ENCODE results near the gene SMIM28.

DNA sequence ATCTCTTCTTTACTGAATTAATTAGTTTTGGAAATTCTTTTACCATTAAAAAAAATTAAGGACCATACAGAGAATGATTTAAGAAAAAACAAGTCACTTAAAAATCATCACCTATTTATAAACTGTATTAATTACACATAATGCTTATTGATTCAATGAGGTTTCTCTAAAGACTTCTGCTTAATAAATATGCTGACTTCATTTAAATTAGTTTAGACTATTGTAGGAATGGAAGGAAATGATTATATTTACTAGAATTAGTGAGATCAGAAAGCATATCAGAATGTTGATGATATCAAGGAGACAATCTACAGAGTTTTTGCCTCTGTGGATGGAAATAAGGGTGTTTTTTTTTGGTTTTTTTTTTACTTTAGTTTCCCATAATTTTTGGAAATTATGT is 34.6 kb upstream of the SMIM28 start:
- TF ChIP-seq, protein P1, sequence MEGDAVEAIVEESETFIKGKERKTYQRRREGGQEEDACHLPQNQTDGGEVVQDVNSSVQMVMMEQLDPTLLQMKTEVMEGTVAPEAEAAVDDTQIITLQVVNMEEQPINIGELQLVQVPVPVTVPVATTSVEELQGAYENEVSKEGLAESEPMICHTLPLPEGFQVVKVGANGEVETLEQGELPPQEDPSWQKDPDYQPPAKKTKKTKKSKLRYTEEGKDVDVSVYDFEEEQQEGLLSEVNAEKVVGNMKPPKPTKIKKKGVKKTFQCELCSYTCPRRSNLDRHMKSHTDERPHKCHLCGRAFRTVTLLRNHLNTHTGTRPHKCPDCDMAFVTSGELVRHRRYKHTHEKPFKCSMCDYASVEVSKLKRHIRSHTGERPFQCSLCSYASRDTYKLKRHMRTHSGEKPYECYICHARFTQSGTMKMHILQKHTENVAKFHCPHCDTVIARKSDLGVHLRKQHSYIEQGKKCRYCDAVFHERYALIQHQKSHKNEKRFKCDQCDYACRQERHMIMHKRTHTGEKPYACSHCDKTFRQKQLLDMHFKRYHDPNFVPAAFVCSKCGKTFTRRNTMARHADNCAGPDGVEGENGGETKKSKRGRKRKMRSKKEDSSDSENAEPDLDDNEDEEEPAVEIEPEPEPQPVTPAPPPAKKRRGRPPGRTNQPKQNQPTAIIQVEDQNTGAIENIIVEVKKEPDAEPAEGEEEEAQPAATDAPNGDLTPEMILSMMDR (IDR thresholded peaks at IDR 0.05; ENCODE audit: low read length), result no peak
- no peak for TF ChIP-seq EZH2 (IDR thresholded peaks at IDR 0.05; ENCODE audit: borderline replicate concordance, low read length)
